HepG2 (cell line): Measurements from ENCODE around the gene UBL7. TPM values are rescaled to one million over a fixed set of nuclear protein-coding genes. Genes with fewer than 3 reads are reported as not detected.
A peak's percentile ranks its signal among the peaks of the same experiment; 100 is the strongest.

ENCODE experiments used
- ARNT2 ChIP-seq: sonication (generic); formaldehyde crosslinking; IDR thresholded peaks from 2 replicates; pipeline ENCODE4 v1.8.0; 2022; ENCODE audit warnings: mild to moderate bottlenecking, low read depth, missing genetic modification reagents, moderate library complexity
- KLF11 ChIP-seq: IDR thresholded peaks from 2 replicates; pipeline ENCODE4 v1.6.1; 2016; ENCODE audit warnings: missing compliant biosample characterization
- NCOR1 ChIP-seq: fragments of 200-600 bp; sonication (generic); IDR thresholded peaks from 2 replicates; pipeline ENCODE4 v1.7.0; 2017; ENCODE audit warnings: antibody characterized with exemption, low read length, borderline replicate concordance
- NFYC ChIP-seq: IDR thresholded peaks from 2 replicates; pipeline ENCODE4 v1.6.1; 2016; ENCODE audit warnings: missing genetic modification reagents, missing compliant biosample characterization
- NKX3-1 ChIP-seq: sonication (generic); formaldehyde crosslinking; IDR thresholded peaks from 2 replicates; pipeline ENCODE4 v1.5.0; 2020; ENCODE audit warnings: missing genetic modification reagents
- PAX8 ChIP-seq: sonication (generic); formaldehyde crosslinking; IDR thresholded peaks from 2 replicates; pipeline ENCODE4 v1.8.0; 2022; ENCODE audit warnings: mild to moderate bottlenecking, missing genetic modification reagents, borderline replicate concordance
- PLRG1 ChIP-seq: fragments of 450-650 bp; conservative IDR thresholded peaks from 2 replicates; pipeline ENCODE4 v1.6.1; 2016
- POGZ ChIP-seq: sonication (generic); formaldehyde crosslinking; IDR thresholded peaks from 2 replicates; pipeline ENCODE4 v1.4.0; 2020; ENCODE audit warnings: mild to moderate bottlenecking, missing genetic modification reagents
- TRIM24 ChIP-seq: sonication (generic); formaldehyde crosslinking; IDR thresholded peaks from 2 replicates; pipeline ENCODE4 v1.8.0; 2022; ENCODE audit warnings: mild to moderate bottlenecking, missing genetic modification reagents
- ZBTB20 ChIP-seq: sonication (generic); formaldehyde crosslinking; IDR thresholded peaks from 2 replicates; pipeline ENCODE4 v1.8.1; 2023; ENCODE audit warnings: missing genetic modification reagents, low read depth, mild to moderate bottlenecking, borderline replicate concordance
- polyA plus RNA-seq, 8 experiments: library from polyadenylated mRNA; depleted of rRNA in 3 of 8; stranded (reverse) in 7 of 8; unstranded in 1 of 8; fragments of >200 nt; fragmentation: Illumina TruSeq in 4 of 8; extraction: Trizol in 4 of 8; gene quantifications; 2 replicates each; pipeline versions ENCODE4 v1.2.1 to v1.2.3, GENCODE V29; 2011 to 2016; ENCODE audit warnings: low read depth in 4 of 8, missing spikeins in 1 of 8, mixed read lengths in 1 of 8; ENCODE audit not compliant: insufficient read depth in 1 of 8
- total RNA-seq, 5 experiments: library from RNA; depleted of rRNA; stranded (reverse); fragments of >200 nt; fragmentation: Illumina TruSeq; extraction: Trizol; gene quantifications; 2 replicates each; pipeline ENCODE4 v1.2.3, GENCODE V29; 2016; ENCODE audit warnings: low read depth in 1 of 5
- TF ChIP-seq, protein P1 (sequence below): sonication (generic); formaldehyde crosslinking; IDR thresholded peaks from 2 replicates; pipeline ENCODE4 v1.5.0; 2020; ENCODE audit warnings: mild to moderate bottlenecking, missing genetic modification reagents, borderline replicate concordance
- TF ChIP-seq, protein P2 (sequence below): sonication (generic); formaldehyde crosslinking; IDR thresholded peaks from 2 replicates; pipeline ENCODE4 v1.4.0; 2020; ENCODE audit warnings: mild to moderate bottlenecking, missing genetic modification reagents
- TF ChIP-seq, protein P3 (sequence below): sonication (generic); formaldehyde crosslinking; IDR thresholded peaks from 2 replicates; pipeline ENCODE4 v1.5.0; 2020; ENCODE audit warnings: missing genetic modification reagents
- TF ChIP-seq, protein P4 (sequence below): sonication (generic); formaldehyde crosslinking; IDR thresholded peaks from 2 replicates; pipeline ENCODE4 v1.5.0; 2020; ENCODE audit warnings: missing genetic modification reagents, mild to moderate bottlenecking, borderline replicate concordance

Gene UBL7
- total and polyA plus RNA-seq, 2 of the 13 experiments (the other 11 are each of a cell fraction or from before 2014, with no cell fraction given) = 55.0 to 63.5 TPM

DNA sequence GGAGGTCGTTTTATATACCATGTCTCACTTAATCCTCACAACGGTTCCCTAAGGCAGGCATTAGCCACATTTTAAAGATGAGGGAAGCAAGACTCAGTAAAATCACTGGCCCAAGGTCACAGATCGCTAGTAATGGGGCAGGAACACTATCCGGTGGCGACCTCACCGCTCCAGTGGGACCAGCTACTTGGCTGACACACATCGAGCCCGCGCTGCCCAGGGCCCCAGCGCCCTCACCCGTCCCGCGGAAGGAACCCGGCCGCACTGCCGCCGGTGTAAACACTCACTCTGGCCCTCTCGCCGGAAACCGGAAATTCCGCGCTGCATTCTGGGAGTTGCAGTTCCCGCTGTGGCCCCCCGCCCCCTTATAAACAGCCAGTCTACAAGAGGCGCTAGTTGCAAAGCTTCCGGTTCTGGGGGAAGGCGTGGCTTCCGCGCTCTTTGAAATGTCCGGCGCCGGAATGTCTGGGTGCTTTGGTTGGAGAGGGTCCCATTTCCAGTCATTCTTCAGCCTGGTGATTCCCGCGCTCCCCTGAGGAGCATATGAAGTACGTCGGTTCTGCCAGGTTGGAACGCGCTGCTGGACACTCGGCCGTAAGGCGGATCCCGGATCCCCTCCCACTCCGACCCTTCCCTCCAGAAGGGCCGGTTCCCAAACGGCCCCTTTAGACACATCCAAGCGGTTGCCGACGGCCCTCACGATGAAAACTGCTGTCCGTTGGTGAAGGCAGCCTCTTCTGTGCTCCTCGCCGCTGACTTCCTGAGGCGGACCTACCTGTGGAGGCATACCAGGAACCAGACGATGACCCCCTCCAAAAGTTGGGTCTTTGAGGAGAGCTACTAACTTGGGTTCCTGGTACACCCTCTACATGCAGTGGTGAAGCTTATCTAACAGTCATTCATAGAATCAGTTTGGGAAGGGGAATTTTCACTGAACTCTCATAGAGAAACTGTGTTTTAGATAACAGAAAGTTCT, at the start of gene UBL7 (continued):
- TF ChIP-seq, protein P1, sequence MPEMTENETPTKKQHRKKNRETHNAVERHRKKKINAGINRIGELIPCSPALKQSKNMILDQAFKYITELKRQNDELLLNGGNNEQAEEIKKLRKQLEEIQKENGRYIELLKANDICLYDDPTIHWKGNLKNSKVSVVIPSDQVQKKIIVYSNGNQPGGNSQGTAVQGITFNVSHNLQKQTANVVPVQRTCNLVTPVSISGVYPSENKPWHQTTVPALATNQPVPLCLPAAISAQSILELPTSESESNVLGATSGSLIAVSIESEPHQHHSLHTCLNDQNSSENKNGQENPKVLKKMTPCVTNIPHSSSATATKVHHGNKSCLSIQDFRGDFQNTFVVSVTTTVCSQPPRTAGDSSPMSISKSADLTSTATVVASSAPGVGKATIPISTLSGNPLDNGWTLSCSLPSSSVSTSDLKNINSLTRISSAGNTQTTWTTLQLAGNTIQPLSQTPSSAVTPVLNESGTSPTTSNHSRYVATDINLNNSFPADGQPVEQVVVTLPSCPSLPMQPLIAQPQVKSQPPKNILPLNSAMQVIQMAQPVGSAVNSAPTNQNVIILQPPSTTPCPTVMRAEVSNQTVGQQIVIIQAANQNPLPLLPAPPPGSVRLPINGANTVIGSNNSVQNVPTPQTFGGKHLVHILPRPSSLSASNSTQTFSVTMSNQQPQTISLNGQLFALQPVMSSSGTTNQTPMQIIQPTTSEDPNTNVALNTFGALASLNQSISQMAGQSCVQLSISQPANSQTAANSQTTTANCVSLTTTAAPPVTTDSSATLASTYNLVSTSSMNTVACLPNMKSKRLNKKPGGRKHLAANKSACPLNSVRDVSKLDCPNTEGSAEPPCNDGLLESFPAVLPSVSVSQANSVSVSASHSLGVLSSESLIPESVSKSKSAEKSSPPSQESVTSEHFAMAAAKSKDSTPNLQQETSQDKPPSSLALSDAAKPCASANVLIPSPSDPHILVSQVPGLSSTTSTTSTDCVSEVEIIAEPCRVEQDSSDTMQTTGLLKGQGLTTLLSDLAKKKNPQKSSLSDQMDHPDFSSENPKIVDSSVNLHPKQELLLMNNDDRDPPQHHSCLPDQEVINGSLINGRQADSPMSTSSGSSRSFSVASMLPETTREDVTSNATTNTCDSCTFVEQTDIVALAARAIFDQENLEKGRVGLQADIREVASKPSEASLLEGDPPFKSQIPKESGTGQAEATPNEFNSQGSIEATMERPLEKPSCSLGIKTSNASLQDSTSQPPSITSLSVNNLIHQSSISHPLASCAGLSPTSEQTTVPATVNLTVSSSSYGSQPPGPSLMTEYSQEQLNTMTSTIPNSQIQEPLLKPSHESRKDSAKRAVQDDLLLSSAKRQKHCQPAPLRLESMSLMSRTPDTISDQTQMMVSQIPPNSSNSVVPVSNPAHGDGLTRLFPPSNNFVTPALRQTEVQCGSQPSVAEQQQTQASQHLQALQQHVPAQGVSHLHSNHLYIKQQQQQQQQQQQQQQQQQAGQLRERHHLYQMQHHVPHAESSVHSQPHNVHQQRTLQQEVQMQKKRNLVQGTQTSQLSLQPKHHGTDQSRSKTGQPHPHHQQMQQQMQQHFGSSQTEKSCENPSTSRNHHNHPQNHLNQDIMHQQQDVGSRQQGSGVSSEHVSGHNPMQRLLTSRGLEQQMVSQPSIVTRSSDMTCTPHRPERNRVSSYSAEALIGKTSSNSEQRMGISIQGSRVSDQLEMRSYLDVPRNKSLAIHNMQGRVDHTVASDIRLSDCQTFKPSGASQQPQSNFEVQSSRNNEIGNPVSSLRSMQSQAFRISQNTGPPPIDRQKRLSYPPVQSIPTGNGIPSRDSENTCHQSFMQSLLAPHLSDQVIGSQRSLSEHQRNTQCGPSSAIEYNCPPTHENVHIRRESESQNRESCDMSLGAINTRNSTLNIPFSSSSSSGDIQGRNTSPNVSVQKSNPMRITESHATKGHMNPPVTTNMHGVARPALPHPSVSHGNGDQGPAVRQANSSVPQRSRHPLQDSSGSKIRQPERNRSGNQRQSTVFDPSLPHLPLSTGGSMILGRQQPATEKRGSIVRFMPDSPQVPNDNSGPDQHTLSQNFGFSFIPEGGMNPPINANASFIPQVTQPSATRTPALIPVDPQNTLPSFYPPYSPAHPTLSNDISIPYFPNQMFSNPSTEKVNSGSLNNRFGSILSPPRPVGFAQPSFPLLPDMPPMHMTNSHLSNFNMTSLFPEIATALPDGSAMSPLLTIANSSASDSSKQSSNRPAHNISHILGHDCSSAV (CRISPR knock-in tag) = peak; percentile 76; the same call in 1 of the 2 replicates
- TF ChIP-seq, protein P2, sequence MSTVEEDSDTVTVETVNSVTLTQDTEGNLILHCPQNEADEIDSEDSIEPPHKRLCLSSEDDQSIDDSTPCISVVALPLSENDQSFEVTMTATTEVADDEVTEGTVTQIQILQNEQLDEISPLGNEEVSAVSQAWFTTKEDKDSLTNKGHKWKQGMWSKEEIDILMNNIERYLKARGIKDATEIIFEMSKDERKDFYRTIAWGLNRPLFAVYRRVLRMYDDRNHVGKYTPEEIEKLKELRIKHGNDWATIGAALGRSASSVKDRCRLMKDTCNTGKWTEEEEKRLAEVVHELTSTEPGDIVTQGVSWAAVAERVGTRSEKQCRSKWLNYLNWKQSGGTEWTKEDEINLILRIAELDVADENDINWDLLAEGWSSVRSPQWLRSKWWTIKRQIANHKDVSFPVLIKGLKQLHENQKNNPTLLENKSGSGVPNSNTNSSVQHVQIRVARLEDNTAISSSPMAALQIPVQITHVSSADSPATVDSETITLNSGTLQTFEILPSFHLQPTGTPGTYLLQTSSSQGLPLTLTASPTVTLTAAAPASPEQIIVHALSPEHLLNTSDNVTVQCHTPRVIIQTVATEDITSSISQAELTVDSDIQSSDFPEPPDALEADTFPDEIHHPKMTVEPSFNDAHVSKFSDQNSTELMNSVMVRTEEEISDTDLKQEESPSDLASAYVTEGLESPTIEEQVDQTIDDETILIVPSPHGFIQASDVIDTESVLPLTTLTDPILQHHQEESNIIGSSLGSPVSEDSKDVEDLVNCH (CRISPR knock-in tag) = no peak
- TF ChIP-seq NFYC (CRISPR knock-in tag) (peak; percentile 66), TRIM24 (CRISPR knock-in tag) (no peak), PLRG1 (no peak), NCOR1 (peak; percentile 77; the same call in 1 of the 2 replicates), KLF11 (CRISPR knock-in tag) (peak; percentile 82), POGZ (peak; percentile 67; the same call in 1 of the 2 replicates), NKX3-1 (CRISPR knock-in tag) (peak; percentile 69; the same call in 1 of the 2 replicates), ZBTB20 (0 out of 2 replicates have a peak, but pooled peaks have one; percentile 67), ARNT2 (CRISPR knock-in tag) (peak; percentile 62; the same call in 1 of the 2 replicates), PAX8 (CRISPR knock-in tag) (no peak)
- TF ChIP-seq, protein P3, sequence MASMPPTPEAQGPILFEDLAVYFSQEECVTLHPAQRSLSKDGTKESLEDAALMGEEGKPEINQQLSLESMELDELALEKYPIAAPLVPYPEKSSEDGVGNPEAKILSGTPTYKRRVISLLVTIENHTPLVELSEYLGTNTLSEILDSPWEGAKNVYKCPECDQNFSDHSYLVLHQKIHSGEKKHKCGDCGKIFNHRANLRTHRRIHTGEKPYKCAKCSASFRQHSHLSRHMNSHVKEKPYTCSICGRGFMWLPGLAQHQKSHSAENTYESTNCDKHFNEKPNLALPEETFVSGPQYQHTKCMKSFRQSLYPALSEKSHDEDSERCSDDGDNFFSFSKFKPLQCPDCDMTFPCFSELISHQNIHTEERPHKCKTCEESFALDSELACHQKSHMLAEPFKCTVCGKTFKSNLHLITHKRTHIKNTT = no peak
- TF ChIP-seq, protein P4, sequence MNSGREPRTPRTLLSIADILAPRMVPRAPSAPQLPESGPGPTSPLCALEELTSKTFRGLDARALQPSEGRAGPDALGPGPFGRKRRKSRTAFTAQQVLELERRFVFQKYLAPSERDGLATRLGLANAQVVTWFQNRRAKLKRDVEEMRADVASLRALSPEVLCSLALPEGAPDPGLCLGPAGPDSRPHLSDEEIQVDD = no peak
